ENCODE results near the gene GCA.

Gene GCA

GRCh38 chr2:162343824-162344616 lies at the start of gene GCA:
Gene GCA, plus strand, starts transcription at chr2:162344132. Its CDS starts 117 bp downstream, at chr2:162344249.
- in situ Hi-C loops (cut with MboI; ENCODE audit: low sequenced_read_pairs): no loop called here

GRCh38 chr2:162295009-162295408 lies 48.9 kb upstream of the GCA start:
- in situ Hi-C loops (cut with MboI; ENCODE audit: low sequenced_read_pairs): no loop called here

- in situ Hi-C loops (cut with MboI; ENCODE audit: low sequenced_read_pairs): no loop called here
These were observed 45.9 kb upstream of the GCA start for GRCh38 chr2:162297925-162298552.

GRCh38 chr2:162298669-162299335 lies 45.1 kb upstream of the GCA start:
- in situ Hi-C loops (cut with MboI; ENCODE audit: low sequenced_read_pairs): no loop called here

- in situ Hi-C loops (cut with MboI; ENCODE audit: low sequenced_read_pairs): no loop called here
These were observed 43.7 kb upstream of the GCA start for GRCh38 chr2:162300266-162300665.

GRCh38 chr2:162301151-162301804 lies 42.7 kb upstream of the GCA start:
- in situ Hi-C loops (cut with MboI; ENCODE audit: low sequenced_read_pairs): no loop called here

- in situ Hi-C loops (cut with MboI; ENCODE audit: low sequenced_read_pairs): no loop called here
These were observed 42.1 kb upstream of the GCA start for GRCh38 chr2:162301877-162302276.

GRCh38 chr2:162305901-162306300 lies 38.0 kb upstream of the GCA start:
- in situ Hi-C loops (cut with MboI; ENCODE audit: low sequenced_read_pairs): no loop called here

GRCh38 chr2:162308747-162309503 lies 35.0 kb upstream of the GCA start:
- in situ Hi-C loops (cut with MboI; ENCODE audit: low sequenced_read_pairs): no loop called here

GRCh38 chr2:162312853-162313252 lies 31.1 kb upstream of the GCA start:
- in situ Hi-C loops (cut with MboI; ENCODE audit: low sequenced_read_pairs): no loop called here

- in situ Hi-C loops (cut with MboI; ENCODE audit: low sequenced_read_pairs): no loop called here
These were observed 28.0 kb upstream of the GCA start for GRCh38 chr2:162315938-162316337.

GRCh38 chr2:162316590-162316989 lies 27.3 kb upstream of the GCA start:
- in situ Hi-C loops (cut with MboI; ENCODE audit: low sequenced_read_pairs): no loop called here

GRCh38 chr2:162317058-162317742 lies 26.7 kb upstream of the GCA start:
- in situ Hi-C loops (cut with MboI; ENCODE audit: low sequenced_read_pairs): no loop called here

- in situ Hi-C loops (cut with MboI; ENCODE audit: low sequenced_read_pairs): no loop called here
These were observed 26.0 kb upstream of the GCA start for GRCh38 chr2:162317861-162318327.

GRCh38 chr2:162318328-162319180 lies 25.4 kb upstream of the GCA start, which contains the start of gene IFIH1:
Gene IFIH1, minus strand, starts transcription at chr2:162318684. Its CDS starts 377 bp downstream, at chr2:162318307.
- in situ Hi-C loops (cut with MboI; ENCODE audit: low sequenced_read_pairs): no loop called here

- in situ Hi-C loops (cut with MboI; ENCODE audit: low sequenced_read_pairs): no loop called here
These were observed 22.9 kb upstream of the GCA start for GRCh38 chr2:162320864-162321517.

GRCh38 chr2:162324953-162325352 lies 19.0 kb upstream of the GCA start:
- in situ Hi-C loops (cut with MboI; ENCODE audit: low sequenced_read_pairs): no loop called here

- in situ Hi-C loops (cut with MboI; ENCODE audit: low sequenced_read_pairs): no loop called here
These were observed 16.7 kb upstream of the GCA start for GRCh38 chr2:162327134-162327769.

All from hTERT RPE-1 (cell line).